ENCODE data around the gene ALG11.

Gene ALG11

DNA sequence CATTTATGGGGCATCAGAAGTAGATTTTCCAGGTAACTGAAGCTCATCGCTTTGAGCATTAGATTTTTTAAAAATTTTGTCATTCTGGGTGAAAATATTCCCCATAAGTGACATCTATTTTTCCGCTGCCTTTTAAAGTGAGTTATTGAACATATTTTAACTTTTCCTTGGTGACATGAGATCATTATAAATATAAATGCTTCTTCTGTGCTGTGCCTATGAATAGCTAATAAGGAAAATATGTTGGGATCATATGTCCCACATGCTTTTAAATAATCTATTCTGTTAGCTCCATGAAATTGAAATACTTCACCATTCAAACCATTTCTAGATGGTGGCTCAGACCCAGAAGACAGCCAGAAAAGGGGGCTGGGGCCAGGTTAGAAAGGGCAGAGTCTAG lies 15.0 kb upstream of the ALG11 start:
- DNase-seq (ENCODE audit: low read depth in 2 of 2), result no peak

DNA sequence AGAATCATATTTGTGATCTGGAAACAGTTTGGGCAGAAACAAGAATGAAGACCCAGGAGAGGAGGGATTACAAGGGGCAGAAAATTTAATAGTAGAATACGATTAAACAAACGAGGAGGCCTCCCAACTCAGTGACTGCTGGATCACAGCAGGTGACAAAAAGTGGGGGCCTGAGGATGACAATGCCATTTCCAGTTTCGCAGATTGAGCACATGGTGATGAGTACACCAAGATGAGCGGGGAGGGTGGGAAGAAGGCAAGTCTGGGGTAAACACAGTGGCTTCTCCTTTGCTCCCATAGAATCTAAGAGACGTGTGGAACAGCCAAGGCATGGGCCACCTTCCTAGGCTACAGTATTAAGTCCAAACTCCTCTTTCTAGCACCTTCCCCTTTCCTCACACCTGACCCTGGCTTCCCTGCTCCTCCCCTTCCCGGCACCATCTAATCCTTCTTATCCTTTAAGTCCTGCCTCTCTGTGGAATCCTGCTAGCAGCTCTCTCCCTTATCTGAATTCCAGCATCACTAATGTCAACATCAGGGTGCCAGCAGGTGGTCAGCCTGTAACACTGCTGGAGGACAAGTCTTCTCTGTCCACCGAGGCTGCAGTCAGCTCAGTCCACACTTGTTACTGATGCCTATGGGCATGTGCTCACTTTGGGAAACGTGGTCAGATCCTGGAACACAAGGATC lies 14.4 kb upstream of the ALG11 start:
- no peak for DNase-seq (ENCODE audit: low read depth in 2 of 2)

GRCh38 chr13:51998723-51999509 lies 13.3 kb upstream of the ALG11 start:
- no peak for DNase-seq (ENCODE audit: low read depth in 2 of 2)

DNA sequence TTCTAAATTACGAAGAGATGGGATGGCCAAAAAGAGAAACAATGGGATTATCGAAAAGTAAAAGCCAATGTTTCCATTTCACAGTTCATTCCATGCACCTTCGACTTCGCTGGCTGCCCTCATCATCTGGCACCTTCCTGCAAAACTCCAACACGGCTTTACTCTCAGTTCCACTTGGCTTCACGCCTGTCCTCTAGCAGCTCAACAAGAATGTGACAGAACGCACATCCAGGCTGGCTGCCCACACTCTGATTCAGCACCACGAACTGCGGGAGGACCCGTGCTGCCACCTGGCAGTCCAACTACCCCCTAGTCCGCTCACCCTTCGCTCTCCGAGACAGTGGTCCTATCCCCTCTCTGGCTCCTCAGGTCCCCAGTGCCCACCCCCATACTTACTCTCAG lies 12.7 kb upstream of the ALG11 start:
- no peak for DNase-seq (ENCODE audit: low read depth in 2 of 2)

DNA sequence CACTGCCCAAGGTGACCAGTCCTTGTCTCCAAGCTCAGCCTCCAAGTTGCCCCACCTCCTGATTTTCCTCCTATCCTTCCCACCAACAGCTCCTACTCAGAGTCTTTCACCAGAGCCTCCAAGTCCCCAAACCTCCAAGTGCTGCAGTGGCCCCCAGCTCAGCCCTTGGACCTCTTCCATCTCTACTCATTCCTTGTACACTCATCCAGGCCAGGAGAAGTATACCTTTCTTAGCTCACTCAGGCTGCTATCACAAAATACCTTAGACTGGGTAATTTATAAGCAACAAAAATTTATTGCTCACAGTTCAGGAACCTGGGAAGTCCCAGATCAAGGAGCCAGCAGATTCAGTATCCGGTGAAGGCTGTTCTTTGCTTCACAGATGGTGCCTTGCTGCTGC lies 12.3 kb upstream of the ALG11 start:
- no peak for DNase-seq (ENCODE audit: low read depth in 2 of 2)

GRCh38 chr13:52001120-52001731 lies 11.0 kb upstream of the ALG11 start:
- peak in 1 of 2 experiments; percentile 8 for DNase-seq (ENCODE audit: low read depth in 2 of 2)

DNA sequence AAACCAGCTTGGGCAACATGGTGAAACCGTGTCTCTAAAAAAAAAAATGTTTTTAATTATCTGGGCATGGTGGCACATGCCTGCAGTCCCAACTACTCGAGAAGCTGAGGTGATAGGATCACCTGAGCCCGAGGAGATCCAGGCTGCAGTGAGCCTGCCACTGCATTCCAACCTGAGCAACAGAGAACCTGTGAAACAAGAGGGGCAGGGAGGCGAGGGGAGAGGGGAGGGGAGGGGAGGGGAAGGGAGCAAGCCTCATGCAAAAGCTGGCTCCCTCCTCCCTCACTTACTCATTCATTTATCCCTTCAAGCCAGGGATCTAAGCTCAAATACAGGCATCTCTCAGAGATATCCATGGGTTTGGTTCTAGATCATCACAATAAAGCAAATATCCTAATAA lies 9.8 kb upstream of the ALG11 start:
- no peak for DNase-seq (ENCODE audit: low read depth in 2 of 2)

GRCh38 chr13:52003541-52003940 lies 8.7 kb upstream of the ALG11 start:
- DNase-seq (ENCODE audit: low read depth in 2 of 2), result no peak

DNA sequence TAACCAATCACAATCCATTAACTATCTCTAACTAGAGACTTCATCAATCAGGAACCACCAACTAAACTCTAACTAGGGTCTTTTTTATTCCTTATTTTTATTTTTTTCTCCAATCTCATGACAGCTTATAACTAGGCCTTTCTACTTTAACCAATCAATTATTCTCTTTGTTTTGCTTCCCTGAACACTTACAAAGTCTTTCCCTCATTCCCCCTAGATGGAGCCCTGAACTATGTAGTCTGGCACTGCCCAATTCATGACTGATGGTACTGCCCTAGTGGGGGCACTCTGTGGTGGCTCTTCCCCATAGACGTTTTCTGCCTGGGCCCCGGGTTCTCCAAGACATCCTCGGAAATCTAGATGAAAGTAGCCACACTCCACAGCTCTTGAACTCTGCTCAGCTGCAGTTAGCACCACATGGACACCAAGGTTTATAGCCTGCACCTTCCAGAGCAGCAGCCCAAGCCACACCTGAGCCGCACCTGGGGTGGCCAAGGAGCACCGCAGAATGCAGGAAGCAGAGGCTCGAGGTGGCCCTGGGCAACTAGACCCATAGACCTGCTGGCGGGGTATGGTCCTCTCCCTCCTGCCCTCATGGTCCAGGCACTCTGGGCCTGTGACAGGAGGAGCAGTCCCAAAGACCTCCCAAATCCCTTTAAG lies 7.6 kb upstream of the ALG11 start:
- no peak for DNase-seq (ENCODE audit: low read depth in 2 of 2)

- DNase-seq (ENCODE audit: low read depth in 2 of 2), result no peak
Observed at GRCh38 chr13:52005841-52006522, 6.2 kb upstream of the ALG11 start.

- DNase-seq (ENCODE audit: low read depth in 2 of 2), result no peak
Observed at GRCh38 chr13:52006523-52007245, 5.5 kb upstream of the ALG11 start.

GRCh38 chr13:52009946-52010345 lies 2.3 kb upstream of the ALG11 start:
- DNase-seq (ENCODE audit: low read depth in 2 of 2), result no peak

GRCh38 chr13:52010890-52011631 lies 1.1 kb upstream of the ALG11 start, which contains the start of gene ATP7B:
TSS of gene ATP7B (minus strand) at chr13:52011450. CDS start at chr13:52011337, 113 bp downstream.
- no peak for DNase-seq (ENCODE audit: low read depth in 2 of 2)

DNA sequence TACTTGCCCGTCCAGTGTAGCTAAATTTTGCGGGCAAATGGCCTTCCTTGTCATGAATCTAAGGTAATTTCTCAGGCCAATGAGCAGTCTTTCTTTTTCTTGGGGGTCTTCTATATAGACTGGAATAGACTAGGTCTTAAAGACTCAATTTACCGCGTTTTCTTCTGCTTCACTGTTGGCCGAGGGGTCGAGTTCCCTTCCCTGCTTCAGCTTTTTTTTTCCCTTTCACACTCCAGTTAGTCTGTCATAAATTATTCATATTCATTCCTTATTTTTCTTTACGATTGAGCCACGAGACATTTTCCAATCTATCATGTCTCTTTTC lies 276 bp downstream of the ALG11 start:
- no peak for DNase-seq (ENCODE audit: low read depth in 2 of 2)

DNA sequence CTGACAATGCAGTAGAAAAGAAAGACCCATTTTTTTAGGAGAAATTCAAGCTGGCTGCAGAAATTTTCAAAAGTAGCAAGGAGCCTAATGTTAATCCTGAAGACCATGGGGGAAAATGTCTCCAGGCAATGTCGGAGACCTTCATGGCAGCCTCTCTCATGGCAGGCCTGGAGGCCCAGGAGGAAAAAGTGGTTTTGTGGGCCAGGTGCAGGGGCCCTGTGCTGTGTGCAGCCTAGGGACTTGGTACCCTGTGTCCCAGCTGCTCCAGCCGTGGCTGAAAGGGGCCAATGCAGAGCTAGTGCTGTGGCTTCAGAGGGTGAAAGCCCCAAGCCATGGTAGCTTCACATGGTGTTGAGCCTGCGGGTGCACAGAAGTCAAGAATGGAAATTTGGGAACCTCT lies 4.1 kb downstream of the ALG11 start:
- no peak for DNase-seq (ENCODE audit: low read depth in 2 of 2)

GRCh38 chr13:52020191-52020590 lies 8.0 kb downstream of the ALG11 start:
- DNase-seq (ENCODE audit: low read depth in 2 of 2), result no peak

DNA sequence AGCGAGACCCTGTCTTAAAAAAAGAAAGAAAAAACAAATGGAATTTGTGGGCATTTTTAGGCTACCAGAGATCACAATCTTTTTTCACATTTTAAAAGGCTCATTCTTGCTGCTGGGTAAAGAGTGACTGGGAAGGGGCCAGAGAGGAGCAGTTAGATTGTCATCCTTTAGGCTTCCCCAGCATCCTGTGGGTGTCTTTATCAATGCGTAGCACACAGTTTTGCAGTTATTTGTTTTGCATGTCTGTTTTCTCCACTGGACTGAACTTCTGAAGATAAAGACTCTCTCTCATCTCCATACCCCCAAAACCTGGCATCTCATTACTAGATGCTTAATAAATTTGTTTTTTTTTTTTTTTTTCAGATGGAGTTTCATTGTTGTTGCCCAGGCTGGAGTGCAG lies 10.2 kb downstream of the ALG11 start:
- DNase-seq (ENCODE audit: low read depth in 2 of 2), result no peak

DNA sequence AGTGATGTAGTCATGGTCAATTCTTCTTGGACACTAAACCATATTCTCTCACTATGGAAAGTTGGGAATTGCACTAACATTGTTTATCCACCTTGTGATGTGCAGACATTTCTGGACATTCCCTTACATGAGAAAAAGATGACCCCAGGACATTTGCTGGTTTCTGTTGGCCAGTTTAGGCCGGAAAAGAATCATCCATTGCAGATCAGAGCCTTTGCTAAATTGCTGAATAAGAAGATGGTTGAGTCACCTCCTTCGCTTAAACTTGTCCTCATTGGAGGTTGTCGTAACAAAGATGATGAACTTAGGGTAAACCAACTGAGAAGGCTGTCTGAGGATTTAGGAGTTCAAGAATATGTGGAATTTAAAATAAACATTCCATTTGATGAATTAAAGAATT lies 12.3 kb downstream of the ALG11 start, which contains the start of gene UTP14C:
TSS of gene UTP14C (plus strand) at position 211 of the 400 bp plus-strand sequence. CDS start 4,114 bp downstream, outside the sequence.
- no peak for DNase-seq (ENCODE audit: low read depth in 2 of 2)

DNA sequence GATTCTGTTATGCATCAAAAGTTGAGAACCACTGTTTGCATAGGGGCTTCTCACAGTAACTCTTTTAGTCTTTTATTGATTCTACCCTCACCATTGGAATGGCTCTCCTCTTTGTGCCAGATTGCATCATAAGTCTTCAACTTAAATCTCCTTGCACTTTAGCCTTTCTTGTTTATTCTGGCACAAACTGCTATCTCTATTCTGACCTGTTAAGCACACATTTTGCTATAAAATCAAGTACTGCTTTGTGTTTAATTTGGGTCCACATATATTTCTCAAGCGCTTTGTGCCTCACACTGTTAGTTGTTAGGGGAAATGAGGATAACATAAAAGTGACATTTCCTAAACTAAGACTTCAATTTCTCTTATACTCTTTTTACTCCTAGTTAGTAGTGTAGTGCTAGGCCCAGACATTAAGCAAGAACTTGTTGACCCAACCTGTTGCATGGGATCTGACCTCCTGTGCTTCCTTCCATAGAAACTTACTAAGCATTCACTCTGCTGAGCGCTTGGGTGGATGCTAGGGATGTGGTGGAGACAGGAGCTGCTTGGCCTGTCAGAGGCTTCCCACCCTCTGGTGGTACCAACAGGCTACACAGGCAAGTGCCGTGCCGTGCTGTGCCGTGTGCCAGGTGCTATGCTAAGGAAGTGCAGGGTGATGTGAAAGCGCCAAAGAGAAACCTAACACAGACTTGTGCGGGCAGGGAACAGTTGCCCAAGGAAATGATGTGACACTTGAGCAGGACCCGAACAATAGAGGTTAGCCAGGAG lies 13.5 kb downstream of the ALG11 start:
- no peak for DNase-seq (ENCODE audit: low read depth in 2 of 2)

DNA sequence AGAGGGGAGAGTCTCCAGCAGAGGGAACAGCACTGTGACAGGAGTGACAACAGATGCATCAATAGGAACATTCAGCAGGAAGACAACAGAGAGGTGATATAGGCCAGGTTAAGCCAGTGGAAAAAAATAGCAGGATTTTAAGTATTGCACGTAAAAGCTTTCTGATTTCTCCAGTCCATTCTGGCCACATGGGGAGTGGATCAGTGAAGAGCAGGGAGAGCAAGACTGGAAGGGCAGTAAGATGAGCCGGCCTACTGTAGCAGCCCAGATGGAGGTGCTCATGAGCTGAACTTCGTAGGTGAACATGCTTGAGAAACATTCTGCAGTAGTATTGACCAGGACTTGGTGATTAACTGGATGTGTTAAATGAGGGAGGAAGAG lies 14.0 kb downstream of the ALG11 start:
- no peak for DNase-seq (ENCODE audit: low read depth in 2 of 2)
